IMR-90 (cell line): ENCODE measurements around the gene NDFIP2. TPM values are rescaled to one million over a fixed set of nuclear protein-coding genes. Genes with fewer than 3 reads are reported as not detected.

Experiments
- ATAC-seq: fragments of 200-7000 bp; cut with Tn5 transposase; 2 replicates; pipeline ENCODE4 v1.9.1; 2020; ENCODE audit warnings: low read depth, mild to moderate bottlenecking, moderate library complexity
- BruUV-seq: library from RNA; stranded (reverse); fragments of 400-500 nt; replicated peaks from 2 replicates; lab custom pipeline; 2021; lab: Mats Ljungman, UMichigan
- CTCF ChIA-PET: fragments of 300-600 bp; formaldehyde crosslinking; extraction: SDS; loops from one replicate; lab custom pipeline; 2021; ENCODE audit warnings: antibody characterized with exemption; lab: Yijun Ruan, JAX
- POLR2A ChIA-PET: fragments of 300-600 bp; sonication (Branson Sonifier 250); formaldehyde crosslinking; loops from one replicate; lab custom pipeline; 2022; ENCODE audit warnings: antibody characterized with exemption; ENCODE audit not compliant: unreplicated experiment; lab: Charles Lee
- DNase-seq: peaks from one replicate; pipeline ENCODE4 v3.0.0; 2013
- H2AFZ ChIP-seq: replicated peaks from 2 replicates; pipeline ENCODE3; 2013; ENCODE audit warnings: low read length, mild to moderate bottlenecking; ENCODE audit not compliant: poor library complexity
- H2AK5ac ChIP-seq: 2 replicates; pipeline ENCODE4 v1.6.1; 2013; ENCODE audit warnings: low read depth, low read length, inconsistent platforms
- H2AK9ac ChIP-seq: replicated peaks from 2 replicates; pipeline ENCODE3; 2013; ENCODE audit warnings: mild to moderate bottlenecking, low read depth, low read length, moderate library complexity; ENCODE audit not compliant: poor library complexity
- H2BK120ac ChIP-seq: 2 replicates; pipeline ENCODE4 v1.6.1; 2013; ENCODE audit warnings: low read depth, low read length, inconsistent platforms
- H2BK15ac ChIP-seq: 3 replicates; pipeline ENCODE4 v1.6.1; 2013; ENCODE audit warnings: low read depth, low read length, inconsistent platforms
- H2BK20ac ChIP-seq: 2 replicates; pipeline ENCODE4 v1.6.1; 2013; ENCODE audit warnings: low read depth, mild to moderate bottlenecking, inconsistent platforms, low read length, moderate library complexity
- H2BK5ac ChIP-seq: 2 replicates; pipeline ENCODE4 v1.6.1; 2013; ENCODE audit warnings: mild to moderate bottlenecking, low read depth, low read length, inconsistent platforms; ENCODE audit not compliant: poor library complexity, severe bottlenecking
- H3K14ac ChIP-seq: replicated peaks from 2 replicates; pipeline ENCODE4 v1.6.1; 2013; ENCODE audit warnings: low read depth, low read length, inconsistent platforms
- H3K18ac ChIP-seq: 2 replicates; pipeline ENCODE4 v1.6.1; 2013; ENCODE audit warnings: low read depth, low read length, control low read depth
- H3K23ac ChIP-seq: 2 replicates; pipeline ENCODE4 v1.6.1; 2013; ENCODE audit warnings: low read depth, low read length, inconsistent platforms
- H3K27ac ChIP-seq: 2 replicates; pipeline ENCODE4 v1.5.1; 2013; ENCODE audit warnings: mild to moderate bottlenecking, control low read depth, low read length; ENCODE audit not compliant: insufficient read depth
- H3K27me3 ChIP-seq: 2 replicates; pipeline ENCODE4 v1.6.1; 2013; ENCODE audit warnings: low read length; ENCODE audit not compliant: control insufficient read depth, insufficient read depth
- H3K36me3 ChIP-seq: 2 replicates; pipeline ENCODE4 v1.6.1; 2013; ENCODE audit warnings: low read length, mixed read lengths; ENCODE audit not compliant: control insufficient read depth, insufficient read depth
- H3K4ac ChIP-seq: 2 replicates; pipeline ENCODE4 v1.6.1; 2013; ENCODE audit warnings: low read depth, low read length, inconsistent platforms
- H3K4me1 ChIP-seq: 2 replicates; pipeline ENCODE4 v1.6.1; 2013; ENCODE audit warnings: low read length, mixed read lengths; ENCODE audit not compliant: control insufficient read depth, insufficient read depth
- H3K4me2 ChIP-seq: 2 replicates; pipeline ENCODE4 v1.6.1; 2013; ENCODE audit warnings: low read depth, mild to moderate bottlenecking, control low read depth, low read length, moderate library complexity
- H3K4me3 ChIP-seq: 2 replicates; pipeline ENCODE4 v1.5.1; 2013; ENCODE audit warnings: low read depth, mild to moderate bottlenecking, control low read depth, low read length, moderate library complexity; ENCODE audit not compliant: insufficient read depth
- H3K56ac ChIP-seq: 2 replicates; pipeline ENCODE4 v1.6.1; 2013; ENCODE audit warnings: low read length, inconsistent platforms; ENCODE audit not compliant: insufficient read depth; ENCODE audit errors: extremely low read depth
- H3K79me1 ChIP-seq, 2 experiments: 2 replicates each; pipeline ENCODE4 v1.6.1; 2013; ENCODE audit warnings: low read length in 2 of 2, inconsistent platforms in 1 of 2, low read depth in 1 of 2
- H3K9ac ChIP-seq: 2 replicates; pipeline ENCODE4 v1.6.1; 2013; ENCODE audit warnings: low read depth, low read length, control low read depth
- H3K9me1 ChIP-seq: 2 replicates; pipeline ENCODE4 v1.6.1; 2013; ENCODE audit warnings: low read length, inconsistent platforms; ENCODE audit not compliant: insufficient read depth
- H3K9me3 ChIP-seq: 2 replicates; pipeline ENCODE4 v1.6.1; 2013; ENCODE audit warnings: low read length; ENCODE audit not compliant: control insufficient read depth, insufficient read depth
- H4K20me1 ChIP-seq: 2 replicates; pipeline ENCODE4 v1.6.1; 2013; ENCODE audit warnings: low read length, inconsistent platforms; ENCODE audit not compliant: insufficient read depth
- H4K5ac ChIP-seq: 2 replicates; pipeline ENCODE4 v1.6.1; 2013; ENCODE audit warnings: mild to moderate bottlenecking, low read depth, low read length, control low read depth
- H4K8ac ChIP-seq, 2 experiments: 2 replicates each; pipeline ENCODE4 v1.6.1; 2013; ENCODE audit warnings: low read depth in 2 of 2, low read length in 2 of 2, control low read depth in 1 of 2, inconsistent platforms in 1 of 2
- H4K91ac ChIP-seq: 2 replicates; pipeline ENCODE4 v1.6.1; 2013; ENCODE audit warnings: low read depth, low read length, inconsistent platforms; ENCODE audit not compliant: insufficient read depth
- BHLHE40 ChIP-seq: fragments of 150-350 bp; IDR thresholded peaks from 2 replicates; pipeline ENCODE4 v1.6.1; 2016; ENCODE audit warnings: mild to moderate bottlenecking, low read depth, low read length
- CEBPB ChIP-seq: IDR thresholded peaks from 2 replicates; pipeline ENCODE4 v1.6.1; 2012; ENCODE audit warnings: low read depth, low read length, improper control_type of control experiment
- CHD1 ChIP-seq: IDR thresholded peaks from 2 replicates; pipeline ENCODE4 v1.6.1; 2012; ENCODE audit warnings: low read depth, low read length, improper control_type of control experiment
- CTCF ChIP-seq: conservative IDR thresholded peaks from 2 replicates; pipeline ENCODE4 v1.5.1; 2012; ENCODE audit warnings: mild to moderate bottlenecking, low read depth, low read length, improper control_type of control experiment
- ELK1 ChIP-seq: fragments of 150-350 bp; IDR thresholded peaks from 2 replicates; pipeline ENCODE4 v1.6.1; 2016; ENCODE audit warnings: low read depth, mild to moderate bottlenecking, low read length, moderate library complexity, borderline replicate concordance
- FOS ChIP-seq: fragments of 150-350 bp; IDR thresholded peaks from 2 replicates; pipeline ENCODE4 v1.6.1; 2016; ENCODE audit warnings: low read depth, low read length
- MAFK ChIP-seq: IDR thresholded peaks from 2 replicates; pipeline ENCODE4 v1.6.1; 2012; ENCODE audit warnings: low read depth, low read length, improper control_type of control experiment
- MAZ ChIP-seq: IDR thresholded peaks from 2 replicates; pipeline ENCODE4 v1.6.1; 2012; ENCODE audit warnings: low read depth, mild to moderate bottlenecking, low read length, improper control_type of control experiment, moderate library complexity, borderline replicate concordance
- MXI1 ChIP-seq: IDR thresholded peaks from 2 replicates; pipeline ENCODE4 v1.6.1; 2012; ENCODE audit warnings: low read depth, mild to moderate bottlenecking, low read length, moderate library complexity, borderline replicate concordance
- NFE2L2 ChIP-seq: fragments of 150-350 bp; IDR thresholded peaks from 2 replicates; pipeline ENCODE4 v1.6.1; 2016; ENCODE audit warnings: low read depth, mild to moderate bottlenecking, low read length
- POLR2A ChIP-seq: IDR thresholded peaks from 2 replicates; pipeline ENCODE4 v1.6.1; 2012; ENCODE audit warnings: mild to moderate bottlenecking, low read depth, low read length
- RAD21 ChIP-seq: IDR thresholded peaks from 2 replicates; pipeline ENCODE4 v1.6.1; 2012; ENCODE audit warnings: low read length, improper control_type of control experiment
- RCOR1 ChIP-seq: IDR thresholded peaks from 2 replicates; pipeline ENCODE4 v1.6.1; 2012; ENCODE audit warnings: mild to moderate bottlenecking, low read length, improper control_type of control experiment; ENCODE audit not compliant: insufficient replicate concordance
- RFX5 ChIP-seq: IDR thresholded peaks from 2 replicates; pipeline ENCODE4 v1.8.0; 2012; ENCODE audit warnings: low read depth, mild to moderate bottlenecking, low read length, moderate library complexity
- SMC3 ChIP-seq: fragments of 150-350 bp; IDR thresholded peaks from 2 replicates; pipeline ENCODE4 v1.6.1; 2016; ENCODE audit warnings: low read depth, mild to moderate bottlenecking, antibody characterized with exemption, low read length, moderate library complexity
- USF2 ChIP-seq: fragments of 150-350 bp; IDR thresholded peaks from 2 replicates; pipeline ENCODE4 v1.6.1; 2017; ENCODE audit warnings: mild to moderate bottlenecking, antibody characterized with exemption, low read length, low read depth
- WGBS, 2 experiments: methylation state at CpG; one replicate each; pipeline versions ENCODE4 v1.1.5 to v1.1.7; 2013; ENCODE audit warnings: missing lambda C conversion rate in 2 of 2; ENCODE audit not compliant: insufficient read length in 1 of 2; ENCODE audit errors: extremely low coverage in 2 of 2; 5-methylcytosine and 5-hydroxymethylcytosine counted together
- dilution Hi-C: fragments of 300-500 bp; cut with HindIII; formaldehyde crosslinking; loops from one replicate; pipeline ENCODE4 v1.14.3; 2018; ENCODE audit warnings: low sequenced_read_pairs; ENCODE audit not compliant: unreplicated experiment
- in situ Hi-C: fragments of 300-500 bp; cut with MboI; formaldehyde crosslinking; loops from 3 replicates; pipeline ENCODE4 v1.14.3; 2019; ENCODE audit warnings: low sequenced_read_pairs, inconsistent platforms, mixed read lengths
- intact Hi-C: fragments of 100-400 bp; cut with micrococcal nuclease; formaldehyde crosslinking; loops from 2 replicates; pipeline ENCODE4 v1.10.0; 2022
- polyA plus RNA-seq, 3 experiments: library from polyadenylated mRNA; depleted of rRNA; stranded (reverse); fragments of >200 nt; gene quantifications; 2 replicates each; pipeline ENCODE4 v1.2.3, GENCODE V29; 2012; ENCODE audit warnings: low replicate concordance in 1 of 3
- total RNA-seq: library from RNA; depleted of rRNA; stranded (reverse); fragments of >200 nt; gene quantifications from 2 replicates; pipeline ENCODE4 v1.2.3, GENCODE V29; 2012

Gene NDFIP2
- total and polyA plus RNA-seq, 2 of the 4 experiments (the other 2 are of a cell fraction), result 23.8 to 25.8 TPM

- no peak overlapping the region for H4K5ac ChIP-seq
- ATAC-seq (no peak), DNase-seq (no peak)
- H3K4me1 ChIP-seq, result no peaks in the 10 kb centered on the region
- no peaks in the 10 kb centered on the region for H3K9me1 ChIP-seq
- H3K36me3 ChIP-seq, result no peaks in the 10 kb centered on the region
- TF ChIP-seq FOS, result no peak
- no peak for TF ChIP-seq MAZ
- no peak for TF ChIP-seq RCOR1
- no peak for TF ChIP-seq SMC3
- TF ChIP-seq RFX5, result no peak
- TF ChIP-seq NFE2L2, result no peak
- TF ChIP-seq BHLHE40, result no peak
- TF ChIP-seq USF2, result no peak
- TF ChIP-seq MAFK, result no peak
- no peak for TF ChIP-seq CEBPB
- no peak for TF ChIP-seq ELK1
- TF ChIP-seq CHD1, result no peak
- no peak for TF ChIP-seq POLR2A
- no peak for TF ChIP-seq MXI1
- no peak for TF ChIP-seq RAD21
- no peak for TF ChIP-seq CTCF
- no peak overlapping the region for H3K23ac ChIP-seq
- no TSS peak for BruUV-seq
- H3K18ac ChIP-seq, result no peak overlapping the region
- intact Hi-C loops, result no loop called here
- H3K56ac ChIP-seq, result no peak overlapping the region
- ChIA-PET POLR2A (no interaction called here), CTCF (interaction anchor here (0.6 kb wide), 1 partner anchor 227 kb away, joined by 6 read pairs; no protein-coding TSS in a partner anchor)
- no peak overlapping the region for H3K4ac ChIP-seq
- no peak overlapping the region for H2BK5ac ChIP-seq
- WGBS, 2 experiments, result no CpG with 5 or more reads among the region's 1 CpG
- no peak overlapping the region for H2BK20ac ChIP-seq
- dilution Hi-C loops, result no loop called here
- in situ Hi-C loops, result no loop called here
- no peak overlapping the region for H2AFZ ChIP-seq
- H3K4me3 ChIP-seq, result no peak overlapping the region
- H4K91ac ChIP-seq, result no peak overlapping the region
- H3K9me3 ChIP-seq, result no peaks in the 10 kb centered on the region
- H4K8ac ChIP-seq, result no peak overlapping the region
- no peak overlapping the region for H2BK120ac ChIP-seq
- H3K79me1 ChIP-seq, result no peaks in the 10 kb centered on the region
- H3K9ac ChIP-seq, result no peak overlapping the region
- no peak overlapping the region for H3K14ac ChIP-seq
- no peak overlapping the region for H3K4me2 ChIP-seq
- no peak overlapping the region for H3K27ac ChIP-seq
- H2BK15ac ChIP-seq, result no peak overlapping the region
- no peak overlapping the region for H2AK9ac ChIP-seq
- H2AK5ac ChIP-seq, result no peak overlapping the region
- no peaks in the 10 kb centered on the region for H3K27me3 ChIP-seq
- H4K20me1 ChIP-seq, result no peaks in the 10 kb centered on the region
Measured at GRCh38 chr13:79582896-79583295, 101.9 kb downstream of the NDFIP2 start.
